ENCODE measurements around the gene ASTN1.

Gene ASTN1

GRCh38 chr1:176976771-176977170, 187.7 kb downstream of the ASTN1 start:
- DNase-seq: no peak

DNA sequence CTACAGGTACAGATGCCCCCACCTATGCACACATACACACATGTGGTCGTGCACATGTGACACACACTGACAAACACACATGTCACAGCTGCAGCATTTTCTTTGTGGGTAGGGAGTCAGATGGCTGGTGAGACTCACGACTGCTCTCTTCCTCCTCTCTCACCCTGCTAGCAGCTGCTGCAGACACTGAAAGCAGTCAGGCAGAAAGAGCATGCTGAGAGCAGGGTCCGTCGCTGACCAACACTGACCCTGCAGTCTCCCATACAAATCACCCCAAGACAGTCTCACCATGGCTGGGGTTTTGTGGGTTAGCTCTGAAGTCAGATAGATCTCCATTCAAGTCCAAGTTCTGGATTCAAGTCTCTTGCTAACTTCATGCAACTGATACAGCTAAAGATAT, 188.3 kb downstream of the ASTN1 start:
- no peak for DNase-seq

- DNase-seq: no peak
Observed at GRCh38 chr1:176964687-176965086, 199.8 kb downstream of the ASTN1 start.

- DNase-seq: no peak
Observed at GRCh38 chr1:176963181-176963580, 201.3 kb downstream of the ASTN1 start.

DNA sequence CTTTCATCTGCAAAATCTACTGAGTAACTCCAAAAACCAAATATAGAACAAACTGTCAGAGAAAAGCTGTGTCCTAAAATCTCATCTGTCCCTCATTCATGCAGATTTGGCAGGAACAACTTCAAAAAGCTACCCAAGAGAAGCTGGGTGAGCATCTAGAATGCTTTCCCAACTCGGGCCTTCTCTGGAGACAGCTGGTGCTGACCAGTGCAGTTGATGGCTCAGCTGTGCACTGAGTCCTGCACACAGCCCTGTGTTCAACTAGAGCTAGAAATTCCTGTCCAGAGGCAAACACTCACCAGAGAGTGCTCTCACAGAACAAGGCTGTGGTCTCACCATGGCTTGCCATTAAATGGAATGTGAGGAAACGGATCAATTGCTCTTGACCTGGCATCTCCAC, 202.8 kb downstream of the ASTN1 start:
- no peak for DNase-seq

DNA sequence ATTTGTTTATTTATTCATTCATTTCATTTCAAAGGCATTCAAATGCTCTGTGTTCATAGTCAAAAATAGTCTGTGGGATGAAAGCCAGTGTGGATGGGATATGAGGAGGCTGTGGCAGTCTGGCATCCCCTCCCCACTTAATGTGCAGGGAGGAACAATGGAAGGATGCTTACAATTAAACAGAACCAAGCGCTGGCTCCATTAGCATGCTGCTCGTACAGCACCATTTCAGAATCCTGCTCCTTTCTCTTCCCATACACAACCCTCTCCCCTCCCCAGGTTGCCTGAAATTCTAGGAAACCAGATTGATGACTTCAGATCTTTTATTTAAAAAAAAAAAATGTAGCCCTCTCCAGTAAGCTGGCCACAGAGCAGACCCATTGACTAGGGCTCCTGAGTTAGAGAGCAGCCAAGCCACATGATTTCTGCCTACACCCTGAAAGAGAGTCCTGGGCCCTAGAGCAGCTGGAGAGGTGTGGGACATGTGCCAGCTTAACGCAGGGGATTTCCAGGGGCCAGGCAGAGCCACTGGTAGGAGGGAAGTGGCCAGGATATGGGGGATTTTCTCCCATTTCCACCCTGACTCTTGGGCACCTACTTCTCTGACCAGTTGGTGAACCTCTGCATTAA, 205.2 kb downstream of the ASTN1 start:
- DNase-seq: no peak

DNA sequence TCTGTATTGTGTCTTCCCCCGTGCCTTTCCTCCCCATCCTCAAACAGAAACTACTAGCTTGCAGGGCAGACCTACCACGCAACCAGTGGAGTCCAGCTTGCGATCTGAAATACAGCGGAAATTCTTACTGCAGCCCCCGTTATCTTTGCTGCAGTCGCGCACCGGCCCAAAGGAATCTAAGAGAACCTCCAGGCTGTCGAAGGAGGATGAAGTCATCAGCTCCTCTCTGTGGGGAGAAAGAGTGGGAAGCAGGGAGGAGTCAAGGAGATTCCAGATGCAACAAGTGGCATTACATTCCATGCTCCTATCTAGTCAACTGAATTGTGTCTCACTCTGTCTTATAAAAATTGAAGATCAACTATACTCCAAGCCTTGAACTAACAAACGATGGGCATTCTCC, 206.9 kb downstream of the ASTN1 start:
- DNase-seq: no peak

DNA sequence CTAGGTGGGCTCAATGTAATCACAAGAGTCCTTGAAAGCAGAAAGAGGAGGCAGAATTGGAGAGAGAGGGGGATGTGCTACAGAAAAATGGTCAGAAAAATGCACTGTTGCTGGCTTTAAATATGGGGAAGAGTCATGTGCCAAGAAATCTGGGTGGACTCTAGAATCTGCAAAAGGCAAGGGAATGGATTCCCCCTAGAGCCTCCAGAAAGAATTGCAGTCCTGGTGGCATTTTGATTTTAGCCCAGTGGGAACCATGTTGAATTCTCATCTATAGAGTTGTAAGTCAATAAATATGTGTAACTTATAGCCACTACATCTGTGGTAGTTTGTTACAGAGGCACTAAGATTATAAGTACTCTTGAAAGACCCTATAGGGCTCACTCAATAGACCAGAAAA, 210.3 kb downstream of the ASTN1 start:
- no peak for DNase-seq

- no peak for DNase-seq
Observed at GRCh38 chr1:176950736-176951324, 213.7 kb downstream of the ASTN1 start.

DNA sequence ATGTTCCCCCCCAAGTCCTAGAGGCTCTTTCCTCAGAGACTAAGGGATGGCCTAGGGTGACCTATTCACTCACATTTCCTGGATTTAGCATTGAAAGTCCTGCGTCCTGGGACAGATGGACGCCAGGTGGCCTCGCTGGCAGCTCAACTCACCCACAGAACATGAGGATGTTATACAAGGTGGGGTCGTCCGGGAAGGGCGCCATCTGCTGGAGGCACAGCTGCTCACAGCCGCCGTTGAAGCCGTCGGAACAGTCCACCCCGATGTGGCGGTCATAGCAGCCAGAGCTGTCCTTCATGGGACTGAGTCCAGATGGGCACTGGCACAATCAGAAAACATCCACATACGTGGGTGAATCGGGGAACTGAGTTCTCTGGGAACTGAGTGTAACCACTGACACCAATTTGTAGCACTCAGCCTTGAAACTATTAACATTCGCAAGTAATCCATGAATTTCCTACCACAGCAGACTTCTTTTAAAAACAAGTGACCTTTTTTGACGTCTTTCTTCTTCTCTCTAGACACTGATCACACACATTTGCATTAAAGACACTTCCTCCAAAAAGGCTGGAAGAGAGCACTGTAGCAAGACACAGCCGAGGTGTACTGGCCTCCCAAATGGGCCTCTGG, 215.4 kb downstream of the ASTN1 start:
- peak in 1 of 2 donors; percentile 37 for DNase-seq

DNA sequence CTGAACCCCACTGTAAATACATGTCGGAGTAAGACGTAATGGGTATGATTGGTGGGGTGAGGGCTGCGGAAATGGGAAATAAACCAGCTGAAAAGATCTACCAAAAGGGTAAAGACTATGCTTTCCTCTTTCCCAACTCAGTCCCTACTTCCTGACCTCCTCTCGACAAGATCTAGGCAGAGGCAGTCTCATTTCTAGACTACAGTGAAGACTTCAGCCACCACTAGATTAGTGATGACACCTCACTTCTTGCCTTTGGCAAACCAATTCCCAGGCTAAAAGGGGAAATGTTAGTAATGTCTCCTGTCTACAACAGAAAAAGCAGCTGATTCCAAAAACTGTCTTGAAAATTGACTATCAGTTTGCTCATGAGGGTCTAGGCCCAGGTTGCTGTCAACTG, 219.9 kb downstream of the ASTN1 start:
- no peak for DNase-seq

DNA sequence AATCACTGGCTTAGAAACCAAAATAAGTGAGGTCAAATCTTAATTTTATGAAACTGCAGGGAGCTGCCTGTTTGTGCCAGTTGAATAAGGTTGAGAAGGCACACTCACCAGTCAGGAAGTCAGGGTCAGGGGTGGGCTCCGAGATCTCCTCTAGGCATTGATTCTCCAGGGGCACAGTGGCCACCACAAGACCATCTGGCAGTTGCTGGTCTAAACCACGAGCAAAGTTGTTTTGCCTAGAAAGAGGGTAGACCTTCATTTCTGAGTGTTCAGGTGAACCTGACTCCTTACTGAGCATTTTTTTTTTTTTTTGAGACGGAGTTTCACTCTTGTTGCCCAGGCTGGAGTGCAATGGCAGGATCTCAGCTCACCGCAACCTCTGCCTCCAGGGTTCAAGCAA, 220.7 kb downstream of the ASTN1 start:
- DNase-seq: no peak

GRCh38 chr1:176942346-176942745, 222.2 kb downstream of the ASTN1 start:
- DNase-seq: no peak

DNA sequence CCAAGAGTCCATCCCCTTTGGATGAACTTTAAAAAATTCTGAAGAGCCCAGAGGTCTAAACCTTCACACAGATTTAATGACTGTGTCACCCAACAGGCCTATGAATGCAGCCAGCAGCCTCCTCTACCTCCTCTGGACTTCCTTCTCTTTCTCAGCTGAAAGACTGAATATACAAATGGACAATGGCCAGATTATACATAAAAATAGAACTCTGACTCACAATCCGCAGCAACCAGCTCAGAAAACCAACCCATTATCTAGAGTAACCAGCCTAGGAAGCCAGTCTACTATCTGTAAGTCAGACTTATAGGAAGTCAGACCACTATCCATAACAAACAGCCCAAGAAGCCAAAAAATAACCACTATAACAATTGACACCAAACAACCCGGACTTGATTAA, 224.5 kb downstream of the ASTN1 start:
- DNase-seq: no peak

DNA sequence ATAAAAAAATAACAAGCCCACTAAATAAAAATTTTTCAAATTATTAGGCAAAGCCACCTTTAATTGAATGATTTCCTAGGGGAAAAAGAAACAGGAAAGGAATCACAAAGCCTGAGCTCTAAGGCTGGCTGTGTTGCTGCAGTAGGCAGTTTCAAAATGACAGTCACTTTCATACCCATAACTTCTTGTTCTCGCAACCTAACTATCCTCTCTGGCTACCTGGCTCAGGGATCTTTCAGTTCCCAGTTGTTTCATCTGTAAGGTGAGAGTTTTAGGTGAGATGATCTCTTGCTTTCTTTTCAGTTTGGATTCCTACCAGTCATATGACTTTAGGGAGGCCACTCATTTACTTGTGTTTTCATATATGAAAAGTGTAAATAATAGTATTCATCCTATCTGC, 226.1 kb downstream of the ASTN1 start:
- DNase-seq: no peak

DNA sequence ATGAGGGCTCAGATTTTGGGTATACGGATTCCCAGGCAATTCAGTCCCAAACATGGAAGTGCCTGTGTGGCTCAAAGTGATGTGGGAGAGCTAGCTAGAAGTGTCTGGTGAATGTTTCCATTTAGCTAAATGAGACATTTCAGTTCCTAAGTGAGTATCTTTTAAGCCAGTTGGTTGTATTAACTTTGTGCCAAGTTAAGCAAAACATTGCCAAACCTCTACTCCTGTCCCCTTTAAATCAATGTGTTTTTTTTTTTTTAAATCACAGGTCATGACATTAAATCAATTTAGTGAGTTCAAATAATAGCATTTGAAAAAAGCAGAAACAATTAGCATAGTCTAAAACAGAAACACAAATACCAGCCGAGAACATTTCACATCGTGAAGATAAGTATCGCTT, 230.1 kb downstream of the ASTN1 start:
- no peak for DNase-seq

- no peak for DNase-seq
Observed at GRCh38 chr1:176932114-176933104, 232.1 kb downstream of the ASTN1 start.

DNA sequence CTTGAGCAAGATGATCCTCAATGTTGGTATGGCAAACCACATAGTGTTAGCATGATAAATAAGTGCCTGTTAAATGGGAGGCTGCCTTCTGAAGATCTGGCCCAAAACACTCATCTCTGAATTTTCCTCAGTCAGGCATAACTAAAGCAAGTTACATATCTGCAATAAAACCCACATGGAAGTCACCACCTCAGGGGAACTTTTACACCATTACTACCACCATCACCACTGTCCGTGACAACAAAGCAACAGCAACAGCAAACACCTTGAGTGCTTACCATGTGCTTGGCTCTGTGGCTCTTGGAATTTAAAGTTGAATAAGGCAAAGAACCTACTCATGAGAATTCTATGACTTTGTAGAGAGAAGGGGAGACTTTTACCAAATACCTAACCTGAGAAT, 233.0 kb downstream of the ASTN1 start:
- no peak for DNase-seq

DNA sequence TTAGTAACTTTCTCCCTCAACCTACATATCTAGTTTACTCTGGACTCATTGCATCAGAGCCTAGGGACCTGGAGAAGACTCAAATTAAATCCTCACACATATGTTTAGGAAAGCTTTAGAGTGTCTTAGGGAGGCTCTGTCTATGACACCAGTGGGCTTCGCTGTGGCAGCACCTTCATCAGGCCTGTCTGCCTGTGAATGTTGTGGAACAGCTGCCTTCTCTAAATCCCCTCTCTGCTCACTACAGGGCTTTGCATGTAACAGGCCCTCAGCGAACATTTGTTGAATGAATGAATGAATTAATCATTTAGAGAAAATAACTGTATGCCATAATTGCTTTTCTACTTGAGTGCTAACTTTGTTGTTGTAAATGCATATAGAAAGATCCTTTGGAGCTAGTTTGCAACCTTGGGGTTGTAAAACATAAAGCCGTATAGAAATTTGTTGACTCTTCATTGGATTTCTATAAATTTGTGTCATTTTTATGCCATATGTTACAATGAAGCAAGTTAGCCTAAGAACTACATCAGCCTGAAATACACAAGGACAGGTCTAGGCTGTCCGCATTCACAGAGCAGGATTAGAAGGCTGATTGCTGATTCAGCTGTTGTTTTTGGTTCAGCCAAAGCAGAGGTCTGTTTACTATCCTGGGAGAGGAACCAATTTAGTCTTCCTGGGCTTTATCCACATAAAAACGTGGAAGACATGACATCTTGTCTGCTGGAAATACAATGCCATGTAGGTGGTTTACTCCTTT, 238.0 kb downstream of the ASTN1 start:
- DNase-seq: no peak

DNA sequence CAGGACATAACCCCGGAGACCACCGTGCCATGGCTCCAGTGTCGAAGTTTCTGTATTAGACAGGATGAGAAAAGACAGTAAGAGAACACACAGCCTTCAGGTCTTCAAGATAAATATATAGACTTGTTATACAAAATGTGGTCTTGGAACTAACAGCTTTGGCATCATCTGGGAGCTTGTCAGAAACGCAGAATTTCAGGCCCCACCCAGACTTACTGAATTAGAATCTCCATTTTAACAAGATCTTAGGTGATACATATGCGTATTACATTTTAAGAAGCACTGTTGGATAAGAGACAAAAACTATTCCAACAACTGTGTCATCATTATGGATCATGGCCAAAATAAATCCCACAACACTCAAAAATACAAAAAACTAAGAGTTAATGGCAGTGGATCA, 239.3 kb downstream of the ASTN1 start:
- DNase-seq: no peak

DNA sequence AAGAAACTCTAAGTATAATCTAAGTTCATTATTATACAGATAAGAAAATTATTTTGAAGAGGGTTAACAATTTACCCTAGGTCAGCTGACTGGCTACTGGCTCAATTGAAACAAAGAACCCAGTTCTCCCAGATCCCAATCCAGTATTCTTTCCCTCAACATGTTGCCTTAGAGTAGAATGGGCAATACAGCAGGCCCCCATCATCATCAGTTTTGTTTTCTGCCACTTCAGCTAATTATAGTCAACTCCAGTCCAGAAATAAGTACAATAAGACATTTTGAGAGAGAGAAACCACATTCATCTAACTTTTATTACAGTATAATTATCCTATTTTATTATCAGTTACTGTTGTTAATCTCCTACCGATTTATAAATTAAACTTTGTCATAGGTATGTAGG, 241.2 kb downstream of the ASTN1 start:
- DNase-seq: no peak
